Uterus (tissue), 2 donors: ENCODE results near the gene ATP10A.

Source experiments
- POLR2A ChIP-seq, 2 donors: fragments of 450-650 bp; IDR thresholded peaks; one replicate each; pipeline ENCODE4 v1.6.1; 2016; ENCODE audit warnings: antibody characterized with exemption in 2 of 2, mild to moderate bottlenecking in 1 of 2, moderate library complexity in 1 of 2
- TF ChIP-seq, protein P1 (sequence below), 4 experiments: fragments of 200-600 bp in 2 of 4; fragments of 450-650 bp in 2 of 4; sonication (generic) in 2 of 4; IDR thresholded peaks; one replicate each; pipeline ENCODE4 v1.5.1; 2016 to 2019; ENCODE audit warnings: antibody characterized with exemption in 4 of 4, mild to moderate bottlenecking in 2 of 4, moderate library complexity in 1 of 4

DNA sequence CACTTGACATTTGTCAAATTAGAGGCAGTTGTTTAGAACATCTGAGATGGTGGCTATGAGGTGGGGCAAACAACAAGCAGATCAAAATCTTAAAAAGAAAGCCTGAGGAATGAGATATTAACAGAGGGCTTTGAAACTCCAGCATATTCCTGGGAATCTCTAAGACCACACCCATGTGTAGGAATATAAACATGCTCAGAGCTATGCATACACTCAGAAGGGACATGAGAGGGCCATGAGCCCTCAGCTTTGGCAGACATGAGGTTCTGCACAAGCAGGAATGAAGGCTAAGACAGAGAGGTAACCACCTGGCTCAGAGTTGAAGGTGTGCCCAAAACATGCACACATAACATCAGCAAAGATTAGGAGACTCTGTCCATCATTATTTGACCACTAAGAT lies 37.9 kb downstream of the ATP10A start:
- TF ChIP-seq POLR2A (IDR thresholded peaks at IDR 0.05): no peak
- TF ChIP-seq, protein P1, sequence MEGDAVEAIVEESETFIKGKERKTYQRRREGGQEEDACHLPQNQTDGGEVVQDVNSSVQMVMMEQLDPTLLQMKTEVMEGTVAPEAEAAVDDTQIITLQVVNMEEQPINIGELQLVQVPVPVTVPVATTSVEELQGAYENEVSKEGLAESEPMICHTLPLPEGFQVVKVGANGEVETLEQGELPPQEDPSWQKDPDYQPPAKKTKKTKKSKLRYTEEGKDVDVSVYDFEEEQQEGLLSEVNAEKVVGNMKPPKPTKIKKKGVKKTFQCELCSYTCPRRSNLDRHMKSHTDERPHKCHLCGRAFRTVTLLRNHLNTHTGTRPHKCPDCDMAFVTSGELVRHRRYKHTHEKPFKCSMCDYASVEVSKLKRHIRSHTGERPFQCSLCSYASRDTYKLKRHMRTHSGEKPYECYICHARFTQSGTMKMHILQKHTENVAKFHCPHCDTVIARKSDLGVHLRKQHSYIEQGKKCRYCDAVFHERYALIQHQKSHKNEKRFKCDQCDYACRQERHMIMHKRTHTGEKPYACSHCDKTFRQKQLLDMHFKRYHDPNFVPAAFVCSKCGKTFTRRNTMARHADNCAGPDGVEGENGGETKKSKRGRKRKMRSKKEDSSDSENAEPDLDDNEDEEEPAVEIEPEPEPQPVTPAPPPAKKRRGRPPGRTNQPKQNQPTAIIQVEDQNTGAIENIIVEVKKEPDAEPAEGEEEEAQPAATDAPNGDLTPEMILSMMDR (IDR thresholded peaks at IDR 0.05): no peak
